A673 (cell line): ENCODE results near the gene GPATCH2. TPM values are rescaled to one million over a fixed set of nuclear protein-coding genes. Genes with fewer than 3 reads are reported as not detected.

Source experiments
- BruUV-seq: library from RNA; stranded (reverse); fragments of 400-500 nt; replicated peaks from 2 replicates; lab custom pipeline; 2021; lab: Mats Ljungman, UMichigan
- CTCF ChIA-PET: fragments of 300-600 bp; sonication (Branson Sonifier 250); formaldehyde crosslinking; loops from one replicate; lab custom pipeline; 2022; ENCODE audit warnings: antibody characterized with exemption; lab: Charles Lee
- POLR2A ChIA-PET: fragments of 300-600 bp; sonication (Branson Sonifier 250); formaldehyde crosslinking; loops from one replicate; lab custom pipeline; 2022; ENCODE audit warnings: antibody characterized with exemption; ENCODE audit not compliant: low non-redundant PET; lab: Charles Lee
- DNase-seq: peaks from one replicate; pipeline ENCODE4 v3.0.0-alpha.2; 2015; ENCODE audit warnings: low spot score
- H3K27ac ChIP-seq: fragments of 200-600 bp; sonication (generic); 2 replicates; pipeline ENCODE4 v1.5.1; 2016; ENCODE audit warnings: mixed run types, low read depth, mild to moderate bottlenecking, mixed read lengths, antibody characterized with exemption, low read length; ENCODE audit not compliant: poor library complexity, severe bottlenecking
- H3K27me3 ChIP-seq: fragments of 200-600 bp; sonication (generic); replicated peaks from 2 replicates; pipeline ENCODE4 v1.6.1; 2017; ENCODE audit warnings: mixed run types, low read depth, mild to moderate bottlenecking, mixed read lengths, antibody characterized with exemption, low read length; ENCODE audit not compliant: insufficient read depth, poor library complexity
- H3K36me3 ChIP-seq: fragments of 200-600 bp; sonication (generic); 2 replicates; pipeline ENCODE4 v1.6.1; 2016; ENCODE audit warnings: mixed run types, mild to moderate bottlenecking, mixed read lengths, antibody characterized with exemption, low read length; ENCODE audit not compliant: insufficient read depth, poor library complexity, severe bottlenecking
- H3K4me1 ChIP-seq: fragments of 200-600 bp; sonication (generic); 2 replicates; pipeline ENCODE4 v1.6.1; 2017; ENCODE audit warnings: mixed run types, mild to moderate bottlenecking, mixed read lengths, antibody characterized with exemption, low read length; ENCODE audit not compliant: insufficient read depth, poor library complexity, severe bottlenecking
- H3K4me3 ChIP-seq: fragments of 200-600 bp; sonication (generic); 2 replicates; pipeline ENCODE4 v1.5.1; 2016; ENCODE audit warnings: low read depth, mixed run types, mild to moderate bottlenecking, mixed read lengths, low read length; ENCODE audit not compliant: poor library complexity, severe bottlenecking
- H3K9me3 ChIP-seq: fragments of 200-600 bp; sonication (generic); 2 replicates; pipeline ENCODE4 v1.6.1; 2016; ENCODE audit warnings: mixed run types, low read depth, mild to moderate bottlenecking, mixed read lengths, antibody characterized with exemption, low read length; ENCODE audit not compliant: poor library complexity, severe bottlenecking
- EZH2 ChIP-seq: fragments of 200-600 bp; sonication (generic); IDR thresholded peaks from 2 replicates; pipeline ENCODE4 v1.6.1; 2017; ENCODE audit warnings: borderline replicate concordance, low read depth, mild to moderate bottlenecking, mixed read lengths, antibody characterized with exemption, low read length; ENCODE audit not compliant: poor library complexity, severe bottlenecking
- intact Hi-C: fragments of 100-400 bp; cut with micrococcal nuclease; formaldehyde crosslinking; loops from one replicate; pipeline ENCODE4 v1.10.0; 2022; ENCODE audit not compliant: unreplicated experiment
- total RNA-seq: library from RNA; stranded (reverse); gene quantifications from 2 replicates; pipeline ENCODE4 v1.2.3, GENCODE V29; 2021
- TF ChIP-seq, protein P1 (sequence below): fragments of 300-800, 200-600 bp; sonication (generic); conservative IDR thresholded peaks from 2 replicates; pipeline ENCODE4 v1.5.1; 2017; ENCODE audit warnings: low read depth, mild to moderate bottlenecking, antibody characterized with exemption, low read length, moderate library complexity, mixed read lengths

The GPATCH2 gene
- total RNA-seq, 1 experiment from 2014 or later: 15.3 TPM

DNA sequence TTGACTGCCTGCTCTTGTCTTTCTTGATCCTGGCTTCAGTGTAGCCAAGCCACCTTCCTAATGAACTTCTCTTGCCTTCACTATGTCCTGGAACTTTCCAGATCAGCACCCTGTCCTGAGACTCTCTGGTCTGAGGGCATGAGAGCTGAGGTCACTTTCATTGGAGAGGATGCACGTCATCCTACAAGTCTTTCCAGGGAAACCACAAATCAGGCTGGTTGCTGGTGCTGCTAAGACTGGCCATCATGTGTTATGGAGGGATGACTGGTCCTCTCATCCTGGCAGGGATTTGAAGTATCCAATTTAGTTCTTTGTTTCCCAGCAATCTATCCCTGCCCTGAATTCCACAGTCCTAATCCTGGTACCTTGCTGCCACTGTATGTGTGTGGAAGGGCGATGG, 228.6 kb downstream of the GPATCH2 start:
- intact Hi-C loops: no loop called here
- no peak for TF ChIP-seq EZH2
- TF ChIP-seq, protein P1, sequence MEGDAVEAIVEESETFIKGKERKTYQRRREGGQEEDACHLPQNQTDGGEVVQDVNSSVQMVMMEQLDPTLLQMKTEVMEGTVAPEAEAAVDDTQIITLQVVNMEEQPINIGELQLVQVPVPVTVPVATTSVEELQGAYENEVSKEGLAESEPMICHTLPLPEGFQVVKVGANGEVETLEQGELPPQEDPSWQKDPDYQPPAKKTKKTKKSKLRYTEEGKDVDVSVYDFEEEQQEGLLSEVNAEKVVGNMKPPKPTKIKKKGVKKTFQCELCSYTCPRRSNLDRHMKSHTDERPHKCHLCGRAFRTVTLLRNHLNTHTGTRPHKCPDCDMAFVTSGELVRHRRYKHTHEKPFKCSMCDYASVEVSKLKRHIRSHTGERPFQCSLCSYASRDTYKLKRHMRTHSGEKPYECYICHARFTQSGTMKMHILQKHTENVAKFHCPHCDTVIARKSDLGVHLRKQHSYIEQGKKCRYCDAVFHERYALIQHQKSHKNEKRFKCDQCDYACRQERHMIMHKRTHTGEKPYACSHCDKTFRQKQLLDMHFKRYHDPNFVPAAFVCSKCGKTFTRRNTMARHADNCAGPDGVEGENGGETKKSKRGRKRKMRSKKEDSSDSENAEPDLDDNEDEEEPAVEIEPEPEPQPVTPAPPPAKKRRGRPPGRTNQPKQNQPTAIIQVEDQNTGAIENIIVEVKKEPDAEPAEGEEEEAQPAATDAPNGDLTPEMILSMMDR: no peak
- no peak overlapping the region for H3K4me3 ChIP-seq
- no peaks in the 10 kb centered on the region for H3K9me3 ChIP-seq
- DNase-seq: no peak
- H3K4me1 ChIP-seq: no peaks in the 10 kb centered on the region
- CTCF ChIA-PET: no interaction called here
- BruUV-seq: no TSS peak
- H3K27me3 ChIP-seq: no peaks in the 10 kb centered on the region
- POLR2A ChIA-PET: no interaction called here
- no peaks in the 10 kb centered on the region for H3K36me3 ChIP-seq
- no peak overlapping the region for H3K27ac ChIP-seq

DNA sequence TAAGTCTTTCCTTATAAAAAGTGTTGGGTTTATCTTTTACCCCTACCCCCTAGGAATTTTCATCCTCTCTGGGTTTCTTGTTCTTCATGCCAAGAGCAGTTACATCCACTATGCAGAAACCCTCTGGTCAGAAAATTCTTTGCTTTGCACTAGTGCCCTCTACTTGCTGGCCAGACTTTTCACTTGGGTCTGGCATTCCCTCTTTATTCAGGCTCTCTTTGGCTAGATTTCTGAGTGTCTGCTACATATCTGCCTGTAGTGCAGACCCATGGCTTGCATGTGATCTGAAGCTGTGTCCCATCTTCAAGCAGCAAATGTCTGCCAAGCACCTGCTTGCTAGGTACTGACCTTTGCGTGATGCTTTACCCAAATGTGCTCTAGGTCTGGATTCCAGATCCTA, 237.0 kb downstream of the GPATCH2 start:
- ChIA-PET CTCF (no interaction called here), POLR2A (no interaction called here)

DNA sequence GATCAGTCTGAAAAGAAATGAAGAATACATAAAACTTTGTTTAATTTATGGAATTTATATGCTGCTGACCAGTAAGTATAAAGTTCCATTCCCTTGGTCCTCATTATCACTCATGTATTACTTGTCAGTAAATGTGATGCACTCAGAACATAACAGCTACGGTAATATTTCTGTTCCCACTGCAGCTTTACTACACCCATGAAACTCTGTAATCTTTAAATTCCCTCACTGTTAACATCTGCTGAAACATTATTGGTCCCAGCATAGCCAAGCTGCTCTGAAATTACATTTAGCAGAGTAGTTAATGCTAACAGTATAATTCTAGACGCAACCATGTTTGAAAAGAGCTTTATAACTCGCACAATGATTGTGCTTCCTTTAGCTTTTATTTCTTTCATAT, 238.4 kb downstream of the GPATCH2 start:
- no peaks in the 10 kb centered on the region for H3K36me3 ChIP-seq
- peaks cover 8% of the 10 kb centered on the region for H3K27me3 ChIP-seq
- H3K9me3 ChIP-seq: no peaks in the 10 kb centered on the region
- no peak for DNase-seq
- POLR2A ChIA-PET: no interaction called here
- no peaks in the 10 kb centered on the region for H3K4me1 ChIP-seq
- H3K27ac ChIP-seq: no peak overlapping the region
- intact Hi-C loops: no loop called here
- no peak overlapping the region for H3K4me3 ChIP-seq
- BruUV-seq: no TSS peak
- TF ChIP-seq, protein P1: no peak
- TF ChIP-seq EZH2: no peak
- CTCF ChIA-PET: no interaction called here

More for the DNA sequence above, 237.0 kb downstream of the GPATCH2 start:
- Histone ChIP-seq H3K9me3 (no peaks in the 10 kb centered on the region), H3K36me3 (no peaks in the 10 kb centered on the region), H3K4me1 (no peaks in the 10 kb centered on the region), H3K27me3 (peaks cover 8% of the 10 kb centered on the region), H3K4me3 (no peak overlapping the region), H3K27ac (no peak overlapping the region)
- DNase-seq: no peak
- BruUV-seq: no TSS peak
- TF ChIP-seq EZH2: no peak
- TF ChIP-seq, protein P1: no peak
- intact Hi-C loops: no loop called here
